GM19193 (cell line): Measurements from ENCODE around the gene C9orf78.

Experiments
- POLR2A ChIP-seq: IDR thresholded peaks from 4 replicates; pipeline ENCODE4 v1.6.1; 2011; ENCODE audit not compliant: insufficient read depth, insufficient read length; ENCODE audit errors: extremely low read depth

C9orf78 gene

GRCh38 chr9:129860653-129861446 lies 25.8 kb upstream of the C9orf78 start:
- TF ChIP-seq POLR2A: no peak

GRCh38 chr9:129858167-129858962 lies 23.3 kb upstream of the C9orf78 start:
- TF ChIP-seq POLR2A: no peak

GRCh38 chr9:129857207-129857606 lies 22.1 kb upstream of the C9orf78 start:
- no peak for TF ChIP-seq POLR2A

GRCh38 chr9:129854588-129855110 lies 19.6 kb upstream of the C9orf78 start:
- no peak for TF ChIP-seq POLR2A

DNA sequence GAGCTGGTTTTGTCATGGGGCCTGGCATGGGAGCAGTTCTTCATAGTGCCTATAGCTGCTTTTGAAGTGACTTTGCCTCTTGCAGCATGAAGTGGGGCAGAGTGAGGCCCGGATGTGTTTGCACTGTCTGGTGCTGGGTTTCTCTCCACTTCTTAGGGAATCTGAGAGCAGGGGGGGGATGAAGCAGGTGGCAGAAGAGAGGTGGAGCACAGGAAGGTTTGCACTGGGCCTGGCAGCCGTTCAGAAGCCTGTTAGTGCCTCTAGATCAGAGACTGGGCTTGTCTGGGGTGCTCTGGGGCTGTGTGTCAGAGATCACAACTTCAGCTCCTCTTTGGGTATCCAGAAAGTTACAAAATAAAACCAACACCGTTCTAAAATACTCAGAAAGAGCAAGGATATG lies 18.5 kb upstream of the C9orf78 start:
- TF ChIP-seq POLR2A: no peak

DNA sequence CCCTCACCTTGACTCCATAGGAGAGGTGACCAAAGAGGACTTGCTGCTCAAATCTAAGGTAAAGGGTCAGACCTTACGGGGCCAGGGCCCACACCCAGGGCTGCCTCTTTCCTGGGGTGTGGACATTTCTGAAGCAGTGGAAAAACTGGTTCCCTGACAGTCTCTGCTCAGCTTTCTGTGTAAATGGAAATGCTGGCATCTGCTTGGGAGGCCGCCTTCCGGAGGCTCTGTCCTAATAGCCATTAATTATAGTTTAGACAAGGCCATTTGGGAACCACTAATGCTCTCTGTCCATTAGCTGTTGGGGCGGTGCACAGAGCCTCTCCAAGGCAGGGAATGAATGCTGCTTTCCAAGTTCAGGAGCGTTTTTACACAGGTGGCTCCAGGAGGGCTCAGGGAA lies 17.5 kb upstream of the C9orf78 start:
- no peak for TF ChIP-seq POLR2A

GRCh38 chr9:129851821-129852220 lies 16.7 kb upstream of the C9orf78 start:
- TF ChIP-seq POLR2A: no peak

GRCh38 chr9:129850821-129851550 lies 15.9 kb upstream of the C9orf78 start:
- no peak for TF ChIP-seq POLR2A

DNA sequence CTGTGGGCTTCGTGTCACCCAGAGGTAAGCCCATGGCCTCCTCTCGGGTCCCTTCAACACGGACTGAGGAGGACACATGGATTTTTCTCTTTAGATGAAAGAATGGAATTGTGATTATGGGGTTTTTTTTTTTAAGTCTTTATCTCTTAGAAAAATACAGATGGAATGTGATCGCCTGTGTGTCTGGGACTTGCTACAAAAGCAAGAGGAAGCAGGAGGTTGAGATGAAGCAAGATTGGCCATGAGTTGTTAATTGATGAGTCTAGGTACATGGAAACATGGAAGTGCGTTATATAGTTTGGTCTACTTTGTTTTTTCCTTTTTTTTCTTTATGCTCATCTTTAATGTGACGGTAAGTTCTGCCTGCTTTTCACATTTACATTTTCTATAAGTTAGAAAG lies 14.8 kb upstream of the C9orf78 start:
- no peak for TF ChIP-seq POLR2A

DNA sequence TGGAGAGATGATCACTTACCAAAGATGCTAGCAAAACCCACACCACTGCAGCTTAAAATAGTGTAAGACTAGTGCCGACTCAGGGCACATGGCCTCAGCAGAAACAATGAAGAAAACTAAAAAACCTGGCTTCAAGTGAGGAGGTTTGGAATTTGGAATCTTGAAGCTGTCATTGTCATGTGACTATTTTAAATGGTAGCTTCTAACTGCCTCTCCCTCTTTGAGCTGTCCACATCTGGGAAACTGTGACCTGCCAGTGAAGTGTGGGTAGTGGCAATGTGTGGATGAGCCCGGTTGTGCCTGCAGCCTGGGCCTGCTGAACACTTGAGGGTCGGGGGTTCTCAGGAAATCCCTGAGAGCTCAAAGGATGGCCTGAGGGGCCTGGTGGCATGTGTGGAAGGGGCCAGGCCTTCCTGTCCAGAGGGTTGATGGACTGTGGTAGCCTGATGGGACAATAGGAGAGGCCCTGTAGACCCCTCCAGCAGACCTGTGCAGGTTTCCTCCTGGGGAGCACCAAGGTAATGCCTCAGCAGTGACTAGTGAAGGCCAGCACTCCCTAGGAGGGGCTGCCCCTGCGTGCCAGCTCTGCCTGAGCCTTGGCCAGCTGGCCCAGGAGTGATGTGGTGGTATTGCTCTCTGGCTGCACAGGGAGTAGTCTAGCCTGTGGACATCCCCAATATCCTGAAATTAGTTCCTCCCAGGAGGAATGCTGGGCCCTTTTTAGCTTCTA lies 13.8 kb upstream of the C9orf78 start:
- no peak for TF ChIP-seq POLR2A

DNA sequence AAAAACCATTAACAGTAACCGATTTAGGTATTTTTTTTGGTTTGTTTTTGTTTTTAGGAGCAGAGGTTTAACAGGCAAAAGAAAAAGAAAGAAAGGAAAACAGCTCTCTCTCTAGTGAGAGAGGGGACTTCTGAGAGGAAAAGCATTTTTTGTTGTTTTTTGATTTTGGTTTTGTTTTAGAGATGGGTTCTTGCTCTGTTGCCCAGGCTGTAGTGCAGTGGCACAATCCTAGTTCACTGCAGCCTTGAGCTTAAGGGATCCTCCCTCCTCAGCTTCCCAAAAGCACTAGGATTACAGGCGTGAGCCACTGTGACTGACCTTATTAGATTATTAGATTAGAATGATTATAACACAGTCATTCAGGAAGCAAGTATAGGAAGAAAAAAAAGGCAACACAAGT lies 10.3 kb upstream of the C9orf78 start:
- TF ChIP-seq POLR2A: no peak

- no peak for TF ChIP-seq POLR2A
Measured at GRCh38 chr9:129841071-129841470, 6.0 kb upstream of the C9orf78 start.

- no peak for TF ChIP-seq POLR2A
Measured at GRCh38 chr9:129840034-129840433, 5.0 kb upstream of the C9orf78 start.

DNA sequence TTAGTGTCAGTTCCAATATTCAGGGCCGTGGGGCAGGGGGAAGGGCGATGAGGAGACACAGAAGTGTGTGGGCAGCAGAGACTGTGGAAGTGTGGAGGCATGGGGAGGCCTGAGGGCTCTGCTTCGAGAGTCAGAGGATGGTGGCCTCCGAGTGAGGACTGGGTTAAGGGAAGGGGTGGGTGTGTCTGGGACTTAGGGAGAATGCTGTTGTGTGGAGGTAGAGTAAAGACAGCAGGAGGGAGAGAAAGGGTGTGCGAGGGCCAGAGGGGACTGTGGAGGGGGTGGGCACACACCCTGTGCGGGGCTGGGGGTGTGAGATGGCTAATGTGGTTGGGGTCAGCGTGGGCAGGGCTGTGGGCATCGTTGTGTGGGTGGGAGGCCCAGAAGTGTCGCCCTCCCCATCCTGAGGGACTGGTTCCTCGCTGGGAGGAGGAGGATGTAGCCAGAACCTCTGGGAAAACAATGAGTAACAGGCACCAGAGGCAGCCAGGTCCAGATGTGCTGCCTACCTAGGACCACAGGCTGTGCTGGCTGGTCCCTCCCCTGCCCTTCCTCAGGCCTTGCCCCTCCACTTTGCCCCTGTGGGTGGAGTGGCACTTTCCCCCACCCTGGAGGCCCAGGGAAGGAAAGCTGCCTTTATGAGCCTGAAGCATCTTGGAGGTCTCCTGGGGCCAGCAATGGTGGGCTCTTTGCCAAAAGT lies 4.4 kb upstream of the C9orf78 start:
- no peak for TF ChIP-seq POLR2A
